HG02840 (cell line): ENCODE data around the gene JADE3.
"Not testable (repeated sequence)": the region's sequence is repeated elsewhere in the genome, so short reads cannot be mapped to it uniquely, and the experiment has no call there.

Source experiments
- ATAC-seq: cut with Tn5 transposase; IDR thresholded peaks from one replicate; pipeline ENCODE4 v1.9.1; 2021; ENCODE audit warnings: mild to moderate bottlenecking, moderate library complexity, moderate number of reproducible peaks; ENCODE audit not compliant: unreplicated experiment, low FRiP score

The JADE3 gene

DNA sequence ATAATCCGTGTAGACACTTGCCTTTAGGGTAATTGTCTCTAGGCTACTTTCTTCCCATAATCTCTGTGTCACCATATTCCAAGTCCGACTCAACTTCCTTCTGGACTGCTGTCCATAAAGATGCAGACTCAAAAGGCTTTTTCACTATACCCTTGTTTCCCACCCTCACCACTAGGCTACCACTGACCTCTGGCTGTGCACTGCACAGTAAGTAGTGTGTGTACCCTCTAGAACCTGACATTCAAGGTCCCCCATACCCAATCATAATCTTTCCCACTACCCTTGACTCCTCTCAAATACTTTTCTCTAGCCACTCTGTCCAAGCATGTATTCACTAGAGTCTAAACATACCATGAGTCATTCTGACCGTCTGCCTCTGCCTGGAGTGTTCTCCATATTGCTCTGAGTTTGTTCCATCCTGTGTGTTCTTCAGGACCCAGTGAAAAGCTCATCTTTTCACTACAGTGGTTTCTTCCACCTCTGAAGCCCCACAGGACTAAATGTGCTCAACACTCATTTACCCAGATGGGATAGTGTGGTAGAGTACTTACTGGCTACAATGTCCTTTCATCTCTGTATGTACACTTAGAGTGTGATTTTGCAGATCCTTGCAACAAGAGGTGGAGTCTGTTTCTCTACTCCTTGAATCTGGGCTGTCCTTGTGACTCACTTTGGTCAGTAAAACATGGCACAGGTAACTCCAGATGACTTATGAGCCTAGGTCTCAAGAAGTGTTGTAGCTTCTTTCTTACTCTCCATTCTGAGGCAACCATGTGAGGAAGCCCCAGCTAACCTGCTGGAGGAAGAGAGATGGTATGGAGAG is 17.4 kb downstream of the JADE3 start:
- no peak for ATAC-seq

DNA sequence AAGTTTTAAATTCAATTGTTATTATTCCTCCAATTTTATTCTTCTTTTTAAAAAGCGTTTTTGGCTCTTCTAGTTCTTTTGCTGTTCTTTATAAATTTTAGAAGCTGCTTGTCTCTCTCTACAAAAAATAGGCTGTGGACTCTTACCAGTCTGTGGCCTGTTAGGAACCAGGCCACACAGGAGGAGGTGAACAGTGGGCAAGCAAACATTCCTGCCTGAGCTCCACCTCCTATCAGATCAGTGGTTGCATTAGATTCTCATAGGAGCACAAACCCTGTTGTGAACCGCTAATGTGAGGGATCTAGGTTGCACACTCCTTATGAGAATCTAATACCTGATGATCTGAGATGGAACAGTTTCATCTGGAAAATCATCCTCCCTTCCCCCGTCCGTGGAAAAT is 23.1 kb downstream of the JADE3 start:
- no peak for ATAC-seq

DNA sequence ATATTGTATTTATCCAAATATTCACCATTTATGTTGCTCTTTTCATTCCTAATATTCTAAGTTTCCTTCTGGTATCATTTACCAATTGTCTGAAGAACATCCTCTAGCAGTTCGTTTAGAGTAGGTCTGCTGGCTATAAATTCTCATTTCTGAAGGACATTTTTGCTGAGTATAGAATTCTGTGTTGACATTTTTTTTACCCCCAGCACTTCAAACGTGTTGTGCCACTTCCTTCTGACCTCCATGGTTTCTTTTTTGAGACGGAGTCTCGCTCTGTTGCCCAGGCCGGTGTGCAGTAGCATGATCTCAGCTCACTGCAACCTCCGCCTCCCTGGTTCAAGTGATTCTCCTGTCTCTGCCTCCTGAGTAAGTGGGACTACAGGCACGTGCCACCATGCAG is 26.4 kb downstream of the JADE3 start:
- no peak for ATAC-seq

DNA sequence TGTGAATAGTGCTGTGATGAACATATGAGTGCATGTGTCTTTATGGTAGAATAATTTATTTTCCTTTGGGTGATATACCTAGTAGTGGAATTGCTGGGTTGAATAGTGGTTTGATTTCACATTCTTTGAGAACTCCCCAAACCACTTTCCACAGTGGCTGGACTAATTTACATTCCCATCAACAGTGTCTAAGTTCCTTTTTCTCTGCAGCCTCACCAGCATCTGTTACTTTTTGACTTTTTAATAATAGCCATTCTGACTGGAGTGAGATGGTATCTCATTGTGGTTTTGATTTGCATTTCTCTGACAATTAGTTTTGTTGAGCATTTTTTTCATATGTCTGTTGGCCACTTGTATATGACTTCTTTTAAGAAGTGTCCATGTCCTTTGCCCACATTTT is 29.1 kb downstream of the JADE3 start:
- ATAC-seq = no peak

DNA sequence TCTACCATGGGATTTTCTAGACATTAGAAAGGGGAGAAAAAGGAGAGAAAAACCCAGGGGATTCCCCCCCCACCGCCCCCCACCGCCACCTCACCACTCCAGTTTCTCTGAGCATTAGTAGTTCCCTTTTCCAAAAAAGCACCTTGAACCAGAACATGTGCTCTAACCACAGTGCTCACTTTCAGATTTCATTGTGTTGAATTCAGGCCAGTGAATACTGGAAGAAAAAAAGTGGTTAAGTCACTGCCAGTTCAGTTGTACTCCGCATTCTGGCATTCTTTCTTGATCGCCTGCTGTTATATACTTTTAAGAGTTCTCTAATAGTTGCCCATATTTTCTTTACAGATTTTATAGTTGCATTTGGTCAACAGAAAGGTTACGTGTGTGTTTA is 40.9 kb downstream of the JADE3 start:
- peak; percentile 61 for ATAC-seq

DNA sequence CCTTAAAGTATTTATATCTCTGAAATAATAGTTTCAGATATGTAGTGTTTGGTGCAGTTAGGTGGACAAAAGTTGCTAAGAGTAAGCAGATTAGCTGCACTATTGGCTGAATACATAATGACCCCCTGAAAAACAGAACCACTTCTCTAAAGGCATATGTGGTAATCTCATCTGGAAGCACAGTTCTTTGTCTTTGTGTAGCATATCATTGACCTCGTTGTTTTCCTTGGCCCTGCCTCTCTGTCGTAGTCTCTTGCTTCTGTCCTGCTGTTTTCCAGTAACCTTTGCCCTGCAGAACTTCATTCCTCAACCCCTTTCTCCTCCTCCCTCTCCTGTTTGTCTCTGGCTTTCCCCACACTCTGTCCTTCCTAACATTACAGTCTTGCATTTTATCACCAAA is 41.4 kb downstream of the JADE3 start:
- peak; percentile 31 for ATAC-seq

DNA sequence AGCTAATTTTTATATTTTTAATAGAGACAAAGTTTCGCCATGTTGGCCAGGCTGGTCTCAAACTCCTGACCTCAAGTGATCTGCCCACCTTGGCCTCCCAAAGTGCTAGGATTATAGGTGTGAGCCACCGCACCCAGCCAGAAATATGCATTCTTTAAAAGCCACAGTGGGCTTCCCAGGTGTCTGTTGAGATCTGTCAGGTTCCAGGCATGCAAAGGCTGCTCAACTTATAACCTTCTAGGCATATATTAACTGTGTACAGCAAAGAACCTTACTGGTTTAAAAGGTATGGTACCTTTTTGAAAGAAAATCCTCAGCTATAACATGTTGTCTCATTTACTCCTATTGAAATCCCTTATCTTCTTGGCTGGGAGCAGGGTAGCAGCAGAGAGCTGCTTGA is 42.5 kb downstream of the JADE3 start:
- ATAC-seq = no peak

DNA sequence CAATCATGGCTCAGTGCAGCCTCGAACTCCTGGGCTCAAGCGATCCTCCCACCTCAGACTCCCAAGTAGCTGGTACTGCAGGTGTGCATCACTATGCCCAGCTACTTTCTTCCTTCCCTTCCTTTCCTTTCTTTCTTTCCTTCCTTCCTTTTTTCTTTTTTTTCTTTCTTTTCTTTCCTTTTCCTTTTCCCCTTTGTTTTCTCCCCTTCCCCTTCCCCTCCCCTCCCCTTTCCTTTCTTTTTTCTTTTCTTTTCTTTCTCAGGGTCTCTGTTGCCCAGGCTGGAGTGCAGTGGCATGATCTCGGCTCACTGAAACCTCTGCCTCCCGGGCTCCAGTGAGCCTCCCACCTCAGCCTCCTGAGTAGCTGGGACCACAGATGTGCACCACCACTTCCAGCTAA is 44.4 kb downstream of the JADE3 start:
- ATAC-seq = not testable (repeated sequence)

DNA sequence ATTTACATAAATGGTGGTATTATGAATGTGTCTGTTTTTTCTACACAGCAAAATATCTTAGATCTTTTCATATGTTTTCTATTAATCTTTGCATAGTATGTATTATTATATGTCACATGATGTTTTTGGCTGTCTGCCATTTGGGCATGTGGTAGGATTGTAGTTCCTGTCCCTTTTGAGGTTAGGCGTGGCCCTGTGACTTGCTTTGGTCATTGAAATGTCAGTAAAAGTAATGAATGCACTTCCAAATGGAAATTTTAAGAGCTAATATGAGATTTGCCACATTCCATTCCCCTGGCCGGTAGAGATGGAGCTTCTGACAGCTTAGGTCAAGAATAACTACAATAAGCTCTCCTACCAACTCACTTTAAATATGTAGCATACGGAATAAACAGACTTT is 45.1 kb downstream of the JADE3 start:
- ATAC-seq = no peak

DNA sequence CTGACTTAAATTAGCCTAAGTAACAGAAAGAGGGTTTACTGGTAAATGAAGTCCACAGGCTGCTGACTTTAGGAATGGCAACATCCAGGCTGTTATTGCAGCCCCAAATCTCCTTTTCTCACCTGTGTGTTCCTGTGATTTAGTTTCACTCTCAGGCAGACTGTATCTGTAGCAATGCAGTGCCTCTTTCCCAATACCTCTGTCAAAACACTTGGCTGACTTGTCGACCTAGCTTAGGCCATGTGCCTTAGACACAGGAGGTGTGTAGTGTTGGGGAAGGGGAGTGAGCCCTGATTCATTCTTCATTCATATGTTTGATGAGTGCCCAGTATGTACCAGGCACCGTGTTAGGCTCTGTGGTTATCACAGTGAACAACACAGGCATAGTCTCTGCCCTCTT is 46.9 kb downstream of the JADE3 start:
- no peak for ATAC-seq

DNA sequence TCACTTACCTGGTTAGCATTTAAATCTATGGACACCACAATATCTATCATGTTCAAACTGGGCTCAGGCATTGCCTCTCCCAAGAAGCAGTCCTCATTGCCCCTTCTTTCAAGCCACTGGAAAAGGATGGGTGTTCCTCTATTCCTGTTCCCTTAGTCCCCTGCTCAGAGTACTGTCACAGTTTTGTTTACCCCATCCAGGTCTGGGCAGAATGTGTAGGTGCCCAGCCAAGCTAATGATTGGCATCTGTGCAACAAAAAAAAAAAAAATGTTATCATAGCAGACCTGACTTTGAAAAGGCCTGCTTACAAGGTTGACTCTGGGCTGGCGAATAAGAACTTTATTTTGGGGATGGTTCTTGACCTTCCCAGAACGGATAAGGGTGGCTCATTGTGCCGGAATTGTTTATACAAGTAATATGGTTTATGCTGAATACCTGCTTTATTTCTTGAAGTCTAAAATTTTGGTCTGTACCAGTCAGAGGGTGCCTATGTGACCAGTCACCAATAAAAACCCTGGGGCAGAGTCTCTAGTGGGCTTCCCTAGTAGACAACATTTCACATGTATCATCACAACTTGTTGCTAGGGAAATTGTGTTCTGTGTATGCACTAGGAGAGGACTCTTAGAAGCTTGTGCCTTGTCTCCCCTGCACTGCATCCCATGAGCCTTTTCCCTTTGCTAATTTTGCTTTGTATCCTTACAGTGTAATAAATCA is 47.9 kb downstream of the JADE3 start:
- ATAC-seq = no peak

DNA sequence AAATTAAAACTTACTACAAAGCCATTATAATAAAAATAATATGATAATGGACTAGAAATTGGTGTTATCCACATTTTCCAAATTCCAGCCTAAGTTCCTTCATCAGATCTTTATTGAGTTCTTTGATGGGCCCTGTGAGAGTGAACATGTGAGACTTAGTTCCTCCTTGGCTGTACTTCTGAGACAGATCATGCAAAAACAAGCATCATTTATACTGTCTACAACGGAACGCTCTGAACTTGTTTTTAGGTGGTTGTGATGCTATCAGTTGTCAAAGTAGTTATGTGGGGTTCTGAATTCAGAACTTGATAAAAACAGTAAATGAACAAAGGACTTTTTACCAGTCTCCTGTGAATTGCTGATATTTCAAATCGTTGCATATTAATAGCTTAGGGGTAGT is 48.9 kb downstream of the JADE3 start:
- ATAC-seq = no peak

DNA sequence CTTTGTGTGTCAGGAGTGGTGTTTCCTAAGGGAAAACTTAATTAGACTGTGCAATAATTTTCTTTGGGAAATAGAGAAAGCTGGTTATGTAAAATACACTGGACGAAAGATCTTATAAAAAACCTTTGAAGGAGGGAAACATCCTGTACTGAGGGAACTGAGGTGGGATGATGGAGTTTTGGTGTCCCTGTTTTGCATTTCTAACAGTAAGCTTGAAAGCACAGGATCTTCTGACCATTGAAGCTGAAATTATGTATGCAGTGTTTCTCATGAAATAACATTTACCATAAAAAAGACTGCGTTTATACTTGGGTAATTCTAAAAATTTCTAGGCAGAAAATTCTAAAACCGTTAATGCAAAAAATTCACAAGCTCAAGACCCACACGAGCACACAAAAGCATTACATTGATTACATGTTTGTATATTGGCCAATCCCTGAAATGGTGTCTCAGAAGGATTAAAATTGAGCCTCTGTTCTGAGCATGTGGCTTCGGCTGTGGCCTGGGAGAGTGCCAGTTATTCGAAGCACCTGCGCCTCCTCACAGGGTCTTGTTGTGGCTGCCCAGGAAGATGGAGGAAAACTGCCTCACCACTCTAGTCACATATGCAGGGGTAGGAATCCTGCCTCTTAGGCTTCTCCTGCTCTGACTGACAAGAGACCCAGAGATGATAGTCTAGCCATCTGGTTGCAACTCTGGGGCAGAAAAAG is 49.5 kb downstream of the JADE3 start:
- no peak for ATAC-seq

DNA sequence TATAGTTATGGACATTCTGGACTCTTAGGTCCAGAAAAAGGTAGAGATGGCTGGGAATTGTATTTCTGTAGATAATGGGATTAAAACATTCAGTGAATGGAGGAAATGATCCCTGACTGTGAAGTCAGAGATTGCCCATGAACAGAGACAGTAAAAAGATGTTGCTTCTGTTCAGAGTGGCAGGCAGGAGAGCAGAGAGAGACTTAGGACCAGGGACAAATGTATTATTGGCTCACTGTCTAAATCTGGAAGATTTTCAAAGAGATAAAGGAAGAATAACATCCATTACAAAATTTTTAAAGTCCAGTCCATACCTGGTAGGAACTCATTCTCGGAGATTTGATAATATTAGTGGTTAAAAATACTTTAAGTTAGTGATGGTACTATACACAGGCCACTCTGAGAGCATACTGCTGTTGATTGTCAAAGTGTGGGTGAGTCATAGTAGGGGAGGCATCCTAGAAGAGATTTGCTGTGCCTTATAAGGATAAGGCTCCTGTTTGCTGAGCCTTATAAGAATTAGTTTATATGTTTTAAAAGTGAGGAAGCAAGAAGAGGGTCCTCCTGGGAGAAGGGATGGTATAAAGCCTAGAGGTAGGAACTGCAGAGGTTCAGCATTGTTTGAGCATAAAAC is 53.0 kb downstream of the JADE3 start:
- ATAC-seq = no peak

DNA sequence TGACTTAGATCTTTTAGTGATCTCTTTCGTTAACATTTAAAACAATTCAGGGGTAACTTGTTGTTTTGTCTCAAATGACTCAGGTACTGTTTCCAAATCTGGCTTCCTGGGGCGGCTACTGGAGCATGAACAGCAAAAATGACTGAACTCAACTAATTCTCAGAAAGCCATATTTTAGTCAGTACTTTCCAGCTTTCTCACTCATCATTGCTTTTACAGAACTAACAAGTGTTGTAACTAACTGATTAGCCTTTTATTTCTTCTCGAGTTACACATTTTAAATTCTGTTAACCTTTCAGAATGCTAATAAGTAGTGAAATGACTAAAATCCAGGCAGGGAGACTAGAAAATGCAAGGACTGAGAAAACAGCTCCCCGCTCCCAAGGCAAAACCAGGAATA is 55.3 kb downstream of the JADE3 start:
- ATAC-seq = peak; percentile 60

DNA sequence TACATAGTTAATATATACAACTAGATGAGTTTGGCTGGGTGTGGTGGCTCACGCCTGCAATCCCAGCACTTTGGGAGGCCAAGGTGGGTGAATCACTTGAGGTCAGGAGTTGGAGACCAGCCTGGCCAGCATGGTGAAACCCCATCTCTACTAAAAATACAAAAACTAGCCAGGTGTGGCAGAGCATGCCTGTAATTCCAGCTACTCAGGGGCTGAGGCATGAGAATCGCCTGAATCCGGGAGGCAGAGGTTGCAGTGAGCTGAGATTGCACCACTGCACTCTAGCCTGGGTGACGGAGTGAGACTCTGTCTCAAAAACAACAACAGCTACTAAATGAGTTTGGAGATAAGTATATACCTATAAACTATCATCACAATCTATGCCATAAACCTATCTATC is 64.8 kb downstream of the JADE3 start:
- ATAC-seq = not testable (repeated sequence)

DNA sequence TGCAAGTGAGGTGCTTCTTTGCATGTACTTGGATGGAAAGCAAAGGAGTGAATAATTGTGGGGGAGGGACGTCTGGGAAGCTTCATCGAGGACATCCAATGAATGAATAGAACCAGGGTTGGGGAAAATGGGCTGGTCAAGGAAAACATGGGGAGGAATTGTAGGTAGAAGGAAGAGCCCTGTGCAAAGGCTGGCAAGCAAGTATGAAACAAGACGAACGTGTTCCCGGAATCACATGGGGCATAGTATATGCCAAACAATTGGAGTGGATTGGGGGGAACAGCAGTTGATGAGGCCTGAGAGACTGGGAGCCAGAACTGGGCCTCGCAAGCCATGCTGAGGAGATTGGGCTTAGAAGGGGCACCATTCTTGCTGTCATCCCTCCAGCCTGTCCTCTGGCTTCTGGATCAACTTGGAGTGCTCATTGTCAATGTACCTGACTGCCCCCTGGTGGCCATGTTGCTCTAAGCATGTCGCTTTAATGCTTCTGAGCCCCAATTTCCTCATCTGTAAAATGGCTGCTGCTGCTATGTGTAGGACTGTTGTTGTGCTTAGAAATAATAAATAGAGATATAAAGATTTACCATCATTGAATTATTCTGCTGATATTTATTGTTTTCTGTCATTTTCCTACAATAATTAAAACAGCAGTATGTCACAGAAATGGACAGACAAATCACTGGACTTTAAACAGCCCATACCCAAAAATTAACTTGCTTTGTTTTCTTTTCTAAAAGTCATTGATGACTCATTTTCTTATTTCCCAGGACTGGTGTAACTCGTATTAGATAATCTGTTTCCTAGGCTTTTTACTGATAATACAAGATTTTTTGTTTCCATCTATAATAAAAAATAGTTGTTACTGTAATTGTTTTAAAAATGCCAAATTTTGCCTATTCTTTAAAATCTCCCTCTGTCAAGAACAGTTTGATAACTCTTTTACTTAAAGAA is 66.4 kb downstream of the JADE3 start:
- ATAC-seq = no peak

DNA sequence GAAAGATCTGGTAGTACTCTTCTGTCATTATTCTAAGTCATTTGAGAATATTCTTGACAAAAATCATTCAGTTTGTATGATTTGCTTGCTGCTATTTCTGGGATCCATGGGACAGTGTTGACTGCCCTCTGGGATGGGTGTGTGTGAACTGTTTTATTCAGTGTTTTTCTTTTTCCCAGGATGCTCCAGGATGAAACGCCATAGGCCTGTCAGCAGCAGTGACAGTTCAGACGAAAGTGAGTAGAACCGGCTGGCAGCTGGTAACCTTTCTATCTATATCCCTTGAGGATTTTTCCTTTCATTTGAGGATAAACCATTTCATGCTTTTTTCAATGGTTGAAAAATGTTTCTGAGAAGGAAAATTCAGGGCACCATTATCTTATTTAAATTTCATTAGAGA is 72.5 kb downstream of the JADE3 start:
- ATAC-seq = no peak

DNA sequence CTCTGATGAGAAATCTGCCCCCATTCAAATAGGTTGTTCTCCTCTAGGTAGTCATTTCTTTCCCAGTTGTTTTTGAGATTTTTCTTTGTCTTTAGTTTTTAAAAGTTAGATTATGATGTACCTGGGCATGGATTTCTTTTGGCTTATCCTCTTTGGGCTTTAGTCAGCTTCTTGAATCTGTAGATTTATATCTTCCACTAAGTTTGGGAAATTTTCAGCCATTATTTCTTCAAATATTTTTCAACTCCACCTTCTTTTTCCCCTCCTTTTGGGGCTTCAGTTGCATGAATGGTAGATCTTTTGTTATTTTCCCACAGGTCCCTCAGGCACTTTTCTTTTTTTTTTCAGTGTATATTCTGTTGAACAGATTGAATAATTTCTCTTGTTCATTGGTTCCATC is 77.3 kb downstream of the JADE3 start:
- ATAC-seq = no peak

DNA sequence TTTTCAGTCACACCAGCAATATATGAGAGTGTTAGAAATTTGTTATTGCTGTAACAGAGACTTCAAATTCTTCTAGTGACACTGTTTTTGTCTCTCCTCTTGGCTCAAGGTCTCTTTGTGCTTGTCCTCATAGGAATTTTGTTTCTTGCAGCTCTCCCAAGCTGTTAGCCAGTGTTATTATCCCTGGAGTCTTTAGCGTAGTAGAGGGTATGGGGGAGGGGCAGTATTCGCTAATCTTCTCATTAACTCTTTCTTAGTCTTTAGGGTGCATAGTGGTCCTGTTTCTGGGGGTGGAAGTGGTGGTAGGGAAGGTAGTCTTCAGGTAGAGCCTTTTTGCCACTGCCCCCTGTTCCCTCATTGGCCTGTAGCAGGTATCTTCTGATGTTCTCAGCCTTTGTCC is 79.4 kb downstream of the JADE3 start:
- no peak for ATAC-seq
